Subcutaneous abdominal adipose tissue (tissue), 5 donors: Measurements from ENCODE around the gene NMU.

Experiments
- H3K27ac ChIP-seq: one replicate; pipeline ENCODE4 v1.7.0; 2013; ENCODE audit warnings: low read depth, mild to moderate bottlenecking, inconsistent platforms, low read length, moderate library complexity
- H3K27me3 ChIP-seq, 5 donors: one replicate each; pipeline ENCODE4 v1.7.0; 2013; ENCODE audit warnings: low read length in 5 of 5, inconsistent platforms in 1 of 5; ENCODE audit not compliant: control insufficient read depth in 5 of 5, insufficient read depth in 4 of 5
- H3K36me3 ChIP-seq, 5 donors: one replicate each; pipeline ENCODE4 v1.7.0; 2013; ENCODE audit warnings: low read length in 5 of 5; ENCODE audit not compliant: control insufficient read depth in 5 of 5, insufficient read depth in 5 of 5
- H3K4me1 ChIP-seq, 5 donors: one replicate each; pipeline ENCODE4 v1.7.0; 2013; ENCODE audit warnings: low read length in 5 of 5, mild to moderate bottlenecking in 3 of 5, moderate library complexity in 1 of 5; ENCODE audit not compliant: control insufficient read depth in 5 of 5, insufficient read depth in 5 of 5
- H3K4me3 ChIP-seq, 5 donors: one replicate each; pipeline ENCODE4 v1.7.0; 2013; ENCODE audit warnings: low read length in 5 of 5, low read depth in 1 of 5
- H3K9ac ChIP-seq, 5 donors: one replicate each; pipeline ENCODE4 v1.7.0; 2013; ENCODE audit warnings: low read length in 5 of 5, mild to moderate bottlenecking in 4 of 5, moderate library complexity in 3 of 5
- H3K9me3 ChIP-seq, 5 donors: one replicate each; pipeline ENCODE4 v1.7.0; 2013; ENCODE audit warnings: low read length in 5 of 5; ENCODE audit not compliant: control insufficient read depth in 5 of 5
- donor health status: healthy.
- donor health status: healthy.
- donor health status: healthy.
- donor health status: healthy.
- donor health status: healthy.

NMU gene

DNA sequence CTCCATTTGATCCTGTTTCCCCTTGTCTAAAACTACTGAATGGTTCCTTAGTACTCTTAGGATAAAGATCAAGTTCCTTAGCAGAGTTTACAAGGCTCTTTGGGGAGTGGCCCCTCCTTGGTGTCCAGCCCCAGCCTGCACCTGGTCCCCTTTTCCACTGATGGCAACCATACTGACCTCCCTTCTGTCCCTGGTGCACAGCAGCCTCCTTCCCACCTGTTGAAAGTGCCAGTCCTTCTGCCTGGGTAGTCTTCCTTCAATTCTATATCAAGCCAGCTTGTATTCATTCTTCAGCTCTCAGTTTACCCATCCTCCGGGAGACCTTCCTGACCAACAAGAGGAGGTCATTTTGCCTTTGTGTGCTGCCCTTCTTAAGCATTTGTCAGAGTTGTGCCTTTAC is 30.4 kb upstream of the NMU start:
- H3K27me3 ChIP-seq, result no peaks in the 10 kb centered on the region

DNA sequence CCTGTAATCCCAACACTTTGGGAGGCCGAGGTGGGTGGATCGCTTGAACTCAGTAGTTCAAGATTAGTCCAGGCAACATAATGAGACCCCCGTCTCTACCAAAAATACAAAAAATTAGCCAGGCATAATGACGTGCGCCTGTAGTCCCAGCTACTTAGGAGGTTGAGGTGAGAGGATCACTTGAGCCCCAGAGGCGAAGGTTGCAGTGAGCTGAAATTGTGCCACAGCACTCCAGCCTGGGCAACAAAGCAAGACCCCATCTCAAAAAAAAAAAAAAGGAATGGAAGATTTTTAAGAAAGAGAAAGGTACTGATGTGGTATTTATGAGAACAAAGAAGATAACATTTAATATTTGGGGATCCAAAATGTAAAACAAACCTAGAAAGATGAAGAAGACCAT is 27.0 kb upstream of the NMU start:
- Histone ChIP-seq H3K9ac (no peak overlapping the region), H3K4me3 (no peak overlapping the region), H3K9me3 (no peaks in the 10 kb centered on the region), H3K4me1 (no peaks in the 10 kb centered on the region), H3K36me3 (no peaks in the 10 kb centered on the region), H3K27me3 (no peaks in the 10 kb centered on the region), H3K27ac (no peak overlapping the region)

More for the DNA sequence above, 30.4 kb upstream of the NMU start:
- Histone ChIP-seq H3K4me3 (no peak overlapping the region), H3K9me3 (no peaks in the 10 kb centered on the region), H3K4me1 (no peaks in the 10 kb centered on the region), H3K27ac (no peak overlapping the region), H3K9ac (no peak overlapping the region), H3K36me3 (no peaks in the 10 kb centered on the region)

DNA sequence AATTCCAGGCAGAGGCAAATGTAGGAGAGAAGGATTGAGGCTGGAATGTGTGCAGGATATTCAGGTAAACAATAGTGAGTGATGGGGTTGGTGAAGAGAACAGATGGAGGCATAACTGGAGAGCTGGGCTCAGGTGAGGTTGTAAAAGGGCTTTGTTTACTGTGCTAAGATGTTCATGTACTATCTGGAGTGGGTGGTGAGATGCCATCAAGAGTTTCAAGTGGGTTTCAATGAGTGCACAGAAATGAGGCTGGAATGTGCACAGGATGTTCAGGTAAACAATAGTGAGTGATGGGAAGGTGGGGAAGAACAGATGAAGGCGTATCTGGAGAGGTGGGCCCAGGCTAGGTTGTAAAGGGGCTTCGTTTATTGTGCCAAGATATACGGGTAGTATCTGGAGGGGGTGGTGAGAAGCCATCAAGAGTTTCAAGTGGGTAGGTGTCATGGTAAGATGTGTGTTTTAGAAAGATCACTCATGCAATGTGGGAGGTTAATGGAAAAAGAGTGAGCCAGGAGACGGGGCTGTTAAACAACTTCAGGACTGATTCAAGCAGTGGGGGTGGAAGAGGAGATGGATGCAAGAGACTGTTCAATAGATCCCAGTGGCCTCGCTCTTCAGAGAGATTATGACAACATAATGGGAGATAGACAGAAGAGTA is 25.4 kb upstream of the NMU start:
- no peaks in the 10 kb centered on the region for H3K27me3 ChIP-seq
- H3K27ac ChIP-seq, result no peak overlapping the region
- H3K4me1 ChIP-seq, result no peaks in the 10 kb centered on the region
- no peaks in the 10 kb centered on the region for H3K9me3 ChIP-seq
- H3K9ac ChIP-seq, result no peak overlapping the region
- no peaks in the 10 kb centered on the region for H3K36me3 ChIP-seq
- H3K4me3 ChIP-seq, result no peak overlapping the region

DNA sequence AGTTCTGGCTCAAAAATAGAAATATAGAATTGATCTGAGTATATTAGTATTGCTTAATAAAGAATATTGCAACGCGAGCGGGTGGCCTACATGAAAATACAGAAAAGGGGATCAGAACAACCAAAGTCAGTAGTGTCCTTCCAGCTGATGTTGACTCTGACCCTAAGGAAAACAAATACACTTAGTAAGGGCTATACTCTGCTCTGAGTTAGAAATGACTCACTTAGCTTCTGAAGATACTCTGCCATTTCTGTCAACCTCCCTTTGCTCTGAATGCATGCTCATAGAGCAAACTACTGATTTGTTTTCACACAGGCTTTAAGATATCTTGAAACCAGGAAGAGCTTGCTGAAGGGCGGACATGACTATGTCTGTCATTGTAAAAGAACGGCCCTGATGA is 22.6 kb upstream of the NMU start:
- no peaks in the 10 kb centered on the region for H3K9me3 ChIP-seq
- no peaks in the 10 kb centered on the region for H3K4me1 ChIP-seq
- no peak overlapping the region for H3K27ac ChIP-seq
- H3K36me3 ChIP-seq, result no peaks in the 10 kb centered on the region
- no peak overlapping the region for H3K4me3 ChIP-seq
- no peak overlapping the region for H3K9ac ChIP-seq
- H3K27me3 ChIP-seq, result no peaks in the 10 kb centered on the region

DNA sequence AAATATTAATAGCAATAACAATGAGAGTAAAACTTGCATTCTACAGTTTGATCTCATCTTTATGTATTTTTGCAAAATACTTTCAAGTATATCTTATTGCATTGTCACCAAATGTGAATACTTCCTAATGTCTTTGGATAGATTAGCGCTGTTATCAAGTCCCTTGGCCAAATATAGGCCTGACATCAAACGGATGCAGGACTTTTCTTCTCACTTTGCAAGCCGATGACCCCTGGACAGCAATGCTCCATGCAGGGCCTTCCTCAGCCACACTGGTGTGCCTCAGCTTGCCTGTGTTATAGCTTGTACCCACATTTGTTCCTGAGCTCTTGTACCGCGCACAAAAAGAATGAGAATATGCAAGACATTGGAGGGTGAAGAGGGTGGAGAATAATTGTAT is 18.0 kb upstream of the NMU start:
- Histone ChIP-seq H3K9ac (no peak overlapping the region), H3K9me3 (no peaks in the 10 kb centered on the region)

DNA sequence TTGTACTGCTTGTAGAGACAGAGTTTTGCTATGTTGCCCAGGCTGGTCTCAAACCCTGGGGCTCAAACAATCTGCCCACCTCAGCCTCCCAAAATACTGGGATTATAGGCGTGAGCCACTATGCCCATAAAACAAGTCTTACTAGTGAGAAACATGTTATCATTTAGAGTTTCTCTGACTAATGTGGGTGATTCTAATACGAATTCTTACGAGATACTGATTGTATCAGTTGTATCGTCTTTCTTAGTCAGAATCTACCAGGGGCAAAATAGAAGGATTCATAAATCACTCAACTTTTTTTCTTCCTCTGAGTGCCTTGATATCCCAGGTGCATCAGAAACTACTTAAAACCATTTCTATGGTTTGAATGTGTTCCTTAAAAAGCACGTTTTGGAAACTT is 14.4 kb upstream of the NMU start:
- H3K9me3 ChIP-seq, result no peaks in the 10 kb centered on the region
- no peak overlapping the region for H3K4me3 ChIP-seq
- H3K36me3 ChIP-seq, result no peaks in the 10 kb centered on the region
- H3K27ac ChIP-seq, result no peak overlapping the region
- no peaks in the 10 kb centered on the region for H3K4me1 ChIP-seq
- H3K27me3 ChIP-seq, result no peaks in the 10 kb centered on the region
- no peak overlapping the region for H3K9ac ChIP-seq

More for the DNA sequence above, 18.0 kb upstream of the NMU start:
- H3K27me3 ChIP-seq, result no peaks in the 10 kb centered on the region
- H3K36me3 ChIP-seq, result no peaks in the 10 kb centered on the region
- no peak overlapping the region for H3K27ac ChIP-seq
- H3K4me1 ChIP-seq, result no peaks in the 10 kb centered on the region
- H3K4me3 ChIP-seq, result no peak overlapping the region

DNA sequence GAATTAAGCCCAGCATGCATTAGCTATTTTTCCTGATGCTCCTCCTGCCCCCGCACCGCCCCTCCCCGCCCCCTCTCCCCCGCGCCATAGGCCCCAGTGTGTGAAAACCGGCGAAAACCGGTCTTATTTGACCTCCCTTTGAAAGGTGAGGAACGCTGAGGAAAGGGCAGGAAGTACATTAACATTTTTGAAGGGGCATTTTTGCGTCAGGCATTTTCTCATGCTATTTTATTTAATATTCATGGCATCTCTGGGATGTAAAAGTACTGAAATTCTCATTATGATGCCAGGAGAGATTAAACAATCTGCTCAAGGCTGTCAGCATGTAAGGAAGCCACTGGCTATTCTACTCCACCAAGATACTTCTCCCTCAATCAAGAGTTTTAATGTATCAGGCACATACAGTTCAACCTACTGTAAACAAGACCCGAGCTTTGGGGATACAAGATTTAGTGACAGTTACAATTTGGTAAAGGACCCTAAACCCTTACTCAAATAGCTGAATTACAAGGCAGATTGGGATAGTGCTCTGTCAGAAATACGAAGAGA is 1.2 kb upstream of the NMU start:
- Histone ChIP-seq H3K27ac (no peak overlapping the region), H3K4me1 (peaks cover 0 to 22% (median 18%) of the 10 kb centered on the region in 5 donors), H3K9me3 (no peaks in the 10 kb centered on the region), H3K9ac (no peak overlapping the region), H3K27me3 (peaks cover 19 to 28% (median 27%) of the 10 kb centered on the region in 5 donors), H3K36me3 (no peaks in the 10 kb centered on the region), H3K4me3 (no peak overlapping the region)

DNA sequence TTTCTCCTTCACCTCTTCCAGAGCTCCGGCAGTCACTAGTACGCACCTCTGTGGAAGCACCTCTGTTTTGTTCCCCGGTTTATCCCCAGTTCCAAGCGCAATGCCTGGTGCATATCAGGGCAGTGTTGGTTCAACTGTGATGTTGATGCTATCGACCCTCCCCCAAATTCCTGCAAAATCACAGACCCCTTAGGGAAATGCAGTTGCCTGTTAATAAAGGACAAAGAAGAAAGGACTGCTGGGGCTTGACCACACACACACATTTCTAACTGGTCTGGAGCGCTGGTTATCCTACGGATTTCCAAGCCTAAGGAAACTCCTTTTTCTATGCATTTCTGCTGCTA is 530 bp upstream of the NMU start:
- Histone ChIP-seq H3K27me3 (peaks cover 19 to 28% (median 27%) of the 10 kb centered on the region in 5 donors), H3K9ac (no peak overlapping the region), H3K36me3 (no peaks in the 10 kb centered on the region), H3K4me3 (peak overlapping the region; percentile 36 to 59 (median 50)), H3K4me1 (peaks cover 0 to 22% (median 18%) of the 10 kb centered on the region in 5 donors), H3K27ac (no peak overlapping the region), H3K9me3 (no peaks in the 10 kb centered on the region)

DNA sequence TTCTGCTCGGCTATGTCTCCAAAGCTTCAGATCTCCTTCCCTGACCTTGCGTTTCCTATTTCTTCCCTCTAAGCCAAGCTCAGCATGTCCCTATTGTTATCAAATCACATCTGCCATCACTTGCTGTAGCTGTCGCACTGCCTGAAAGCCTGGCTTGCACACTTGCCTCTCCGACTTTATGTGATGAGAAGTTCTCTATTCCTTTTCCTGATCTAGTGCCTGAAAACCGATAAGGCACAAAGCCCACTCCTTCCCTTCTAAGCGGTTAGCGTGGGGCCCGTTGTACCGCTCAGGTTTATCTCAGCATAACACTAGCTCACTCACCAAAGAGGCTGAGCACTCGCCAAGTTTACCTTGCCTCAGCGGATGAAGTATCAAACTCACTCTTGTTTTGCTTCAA is 816 bp downstream of the NMU start:
- Histone ChIP-seq H3K4me1 (peaks cover 0 to 22% (median 18%) of the 10 kb centered on the region in 5 donors), H3K27me3 (peaks cover 19 to 28% (median 27%) of the 10 kb centered on the region in 5 donors), H3K36me3 (no peaks in the 10 kb centered on the region), H3K4me3 (peak overlapping the region in 1 of 5 donors; percentile 59), H3K9ac (no peak overlapping the region), H3K27ac (no peak overlapping the region), H3K9me3 (no peaks in the 10 kb centered on the region)

DNA sequence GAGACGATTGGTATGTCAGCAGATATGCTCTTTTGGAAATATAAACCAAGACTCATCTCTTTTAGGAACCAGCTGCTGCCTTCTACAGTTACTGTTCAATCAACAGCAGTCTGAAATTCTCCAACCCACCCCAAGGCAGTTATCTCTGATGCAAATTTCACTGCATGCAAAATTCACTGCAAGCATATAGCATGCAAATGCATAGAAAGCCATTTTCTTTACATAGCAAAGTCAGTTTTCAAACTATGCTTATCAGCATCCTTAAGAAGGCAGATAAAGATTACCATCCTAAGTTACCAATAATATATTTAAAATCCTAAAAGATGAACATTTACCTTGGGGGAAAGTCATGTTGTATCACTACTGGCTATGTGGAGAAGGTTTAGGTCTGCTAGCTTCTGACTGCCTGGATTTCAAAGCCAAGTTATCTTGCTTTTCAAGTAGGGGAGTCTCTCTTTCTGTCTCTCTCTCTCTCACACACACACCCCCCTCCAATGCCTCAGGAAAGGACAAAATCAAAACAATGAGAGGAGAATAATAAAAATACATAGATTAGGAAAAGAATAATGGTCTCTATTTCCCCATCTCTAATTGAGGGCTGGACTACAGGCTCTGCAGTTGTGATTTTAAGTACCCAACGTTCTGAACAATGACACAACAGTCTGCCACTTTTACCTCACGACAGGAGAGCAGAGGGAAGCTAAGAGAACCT is 1.5 kb downstream of the NMU start:
- Histone ChIP-seq H3K4me3 (no peak overlapping the region), H3K27ac (no peak overlapping the region), H3K36me3 (no peaks in the 10 kb centered on the region), H3K9ac (no peak overlapping the region), H3K27me3 (peaks cover 19 to 28% (median 27%) of the 10 kb centered on the region in 5 donors), H3K4me1 (peaks cover 0 to 22% (median 18%) of the 10 kb centered on the region in 5 donors), H3K9me3 (no peaks in the 10 kb centered on the region)
